Neural cell (in vitro differentiated cells): ENCODE results near the gene DACH1.

Experiments
- CTCF ChIP-seq: fragments of 450-650 bp; IDR thresholded peaks from 2 replicates; pipeline ENCODE4 v1.5.1; 2014; ENCODE audit warnings: antibody characterized with exemption, mild to moderate bottlenecking, moderate library complexity; ENCODE audit not compliant: poor library complexity, severe bottlenecking
- EZH2 ChIP-seq: fragments of 200-600, 300-800 bp; shearing (Covaris generic), sonication (generic); IDR thresholded peaks from 2 replicates; pipeline ENCODE4 v1.6.1; 2014; ENCODE audit warnings: antibody characterized with exemption, low read length, borderline replicate concordance, mild to moderate bottlenecking; ENCODE audit not compliant: insufficient read depth, poor library complexity, severe bottlenecking
- POLR2AphosphoS5 ChIP-seq: IDR thresholded peaks from 2 replicates; pipeline ENCODE4 v1.6.1; 2012

GRCh38 chr13:71610876-71611275 lies 256.1 kb downstream of the DACH1 start:
- TF ChIP-seq EZH2 = no peak
- TF ChIP-seq POLR2AphosphoS5 = peak; percentile 59
- TF ChIP-seq CTCF = no peak
